ENCODE measurements around the gene OLIG3.

Gene OLIG3

DNA sequence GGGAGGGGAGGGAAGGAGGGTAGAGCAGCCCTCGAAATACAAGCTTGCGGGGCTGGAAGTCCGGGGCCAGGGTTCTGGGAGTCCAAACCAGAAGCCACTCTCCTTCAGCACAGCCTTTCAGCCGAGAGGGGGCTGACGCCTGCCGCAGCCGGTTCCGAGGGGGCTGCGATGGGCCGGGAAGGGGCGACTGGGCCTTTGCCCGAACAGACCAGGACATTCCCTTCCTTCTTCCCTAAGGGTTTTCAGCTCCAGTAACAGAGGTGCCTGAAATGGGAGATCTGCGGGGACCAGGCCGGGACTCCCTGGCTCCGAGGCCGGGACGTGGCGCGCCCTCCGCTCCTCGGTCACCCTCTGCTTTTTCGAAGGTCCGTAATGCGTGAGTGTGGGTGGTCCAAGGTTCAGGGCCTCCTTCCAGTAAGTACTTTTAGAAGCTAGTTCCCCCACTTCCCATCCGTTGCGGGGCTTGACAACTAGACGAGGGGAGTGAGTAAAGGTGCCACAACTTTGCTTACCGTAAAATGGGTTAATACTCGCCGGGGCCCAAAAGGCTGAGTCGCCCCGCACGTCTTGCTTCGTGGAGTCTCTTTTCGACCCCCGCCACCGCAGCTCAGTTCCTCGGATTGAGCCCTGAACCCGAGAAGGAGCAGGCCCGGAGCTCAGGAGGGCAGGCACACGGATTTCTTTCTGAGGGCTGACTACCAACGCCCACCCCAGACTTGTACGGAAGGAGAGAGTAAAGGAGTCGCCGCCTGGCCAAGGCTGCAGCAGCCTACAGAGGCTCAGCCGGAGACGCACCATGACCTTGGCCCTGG, 2.9 kb upstream of the OLIG3 start:
- H3K4me3 ChIP-seq (ENCODE audit: low read depth, low read length), result no peak overlapping the region
- TF ChIP-seq, protein P1, sequence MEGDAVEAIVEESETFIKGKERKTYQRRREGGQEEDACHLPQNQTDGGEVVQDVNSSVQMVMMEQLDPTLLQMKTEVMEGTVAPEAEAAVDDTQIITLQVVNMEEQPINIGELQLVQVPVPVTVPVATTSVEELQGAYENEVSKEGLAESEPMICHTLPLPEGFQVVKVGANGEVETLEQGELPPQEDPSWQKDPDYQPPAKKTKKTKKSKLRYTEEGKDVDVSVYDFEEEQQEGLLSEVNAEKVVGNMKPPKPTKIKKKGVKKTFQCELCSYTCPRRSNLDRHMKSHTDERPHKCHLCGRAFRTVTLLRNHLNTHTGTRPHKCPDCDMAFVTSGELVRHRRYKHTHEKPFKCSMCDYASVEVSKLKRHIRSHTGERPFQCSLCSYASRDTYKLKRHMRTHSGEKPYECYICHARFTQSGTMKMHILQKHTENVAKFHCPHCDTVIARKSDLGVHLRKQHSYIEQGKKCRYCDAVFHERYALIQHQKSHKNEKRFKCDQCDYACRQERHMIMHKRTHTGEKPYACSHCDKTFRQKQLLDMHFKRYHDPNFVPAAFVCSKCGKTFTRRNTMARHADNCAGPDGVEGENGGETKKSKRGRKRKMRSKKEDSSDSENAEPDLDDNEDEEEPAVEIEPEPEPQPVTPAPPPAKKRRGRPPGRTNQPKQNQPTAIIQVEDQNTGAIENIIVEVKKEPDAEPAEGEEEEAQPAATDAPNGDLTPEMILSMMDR (IDR thresholded peaks at IDR 0.05; ENCODE audit: low read depth, low read length, missing control alignments), result no peak
- in situ Hi-C loops (cut with HindIII; ENCODE audit: low sequenced_read_pairs), result no loop called here
- DNase-seq (ENCODE audit: low read depth), result no peak

DNA sequence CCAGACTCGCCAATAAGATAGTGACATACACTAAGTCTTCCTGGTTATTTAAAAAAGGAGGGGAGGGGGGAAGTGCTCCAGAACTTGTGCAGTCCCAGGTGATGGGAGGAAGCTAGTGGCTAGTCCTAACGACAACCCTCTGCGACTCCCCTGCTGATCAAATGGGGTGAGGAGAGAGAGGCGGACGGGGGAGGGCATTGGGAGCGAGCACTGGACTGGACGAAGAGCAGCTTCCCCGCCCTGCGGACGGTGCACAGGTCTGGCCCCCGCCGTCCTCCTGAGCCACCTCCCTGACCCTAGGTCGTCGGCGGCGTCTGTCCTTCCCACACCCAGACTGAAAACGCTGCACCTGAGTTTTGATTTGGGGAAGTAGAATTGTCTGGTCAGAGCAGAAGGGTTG, 2.2 kb upstream of the OLIG3 start:
- DNase-seq (ENCODE audit: low read depth), result no peak
- in situ Hi-C loops (cut with HindIII; ENCODE audit: low sequenced_read_pairs), result no loop called here
- TF ChIP-seq, protein P1 (IDR thresholded peaks at IDR 0.05; ENCODE audit: low read depth, low read length, missing control alignments), result no peak
- H3K4me3 ChIP-seq (ENCODE audit: low read depth, low read length), result no peak overlapping the region

DNA sequence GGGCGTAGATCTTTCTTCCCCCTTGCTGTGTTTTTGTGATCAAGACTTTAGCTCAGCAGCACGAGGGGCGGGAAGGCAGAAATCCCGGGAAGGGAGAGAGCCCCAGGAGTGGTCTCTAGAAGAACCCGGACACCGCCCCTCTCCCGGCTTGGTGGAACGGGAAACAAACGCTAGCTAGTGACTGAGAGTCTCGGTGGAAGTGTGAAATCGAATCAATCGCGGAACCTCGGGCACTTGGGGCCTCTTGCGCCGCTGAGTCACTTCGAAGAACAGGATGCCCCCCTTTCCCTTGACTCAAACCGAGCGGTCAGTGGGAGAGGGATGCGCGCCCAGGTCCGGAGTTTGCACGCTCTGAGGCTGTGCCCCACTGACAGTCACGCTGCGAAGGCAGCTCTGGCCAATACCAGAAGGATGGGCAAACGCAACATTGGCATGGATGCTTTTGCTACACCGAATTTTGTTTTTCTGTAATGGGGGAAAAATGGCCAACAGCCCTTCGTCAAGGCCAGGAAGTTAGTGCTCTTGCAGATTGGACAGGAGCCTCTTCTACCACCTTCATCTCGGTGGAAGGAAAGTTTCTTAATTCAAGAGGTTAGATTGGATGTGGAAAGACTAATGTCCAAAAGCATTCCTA, 1.6 kb upstream of the OLIG3 start:
- in situ Hi-C loops (cut with HindIII; ENCODE audit: low sequenced_read_pairs), result no loop called here
- DNase-seq (ENCODE audit: low read depth), result no peak
- no peak overlapping the region for H3K4me3 ChIP-seq (ENCODE audit: low read depth, low read length)

DNA sequence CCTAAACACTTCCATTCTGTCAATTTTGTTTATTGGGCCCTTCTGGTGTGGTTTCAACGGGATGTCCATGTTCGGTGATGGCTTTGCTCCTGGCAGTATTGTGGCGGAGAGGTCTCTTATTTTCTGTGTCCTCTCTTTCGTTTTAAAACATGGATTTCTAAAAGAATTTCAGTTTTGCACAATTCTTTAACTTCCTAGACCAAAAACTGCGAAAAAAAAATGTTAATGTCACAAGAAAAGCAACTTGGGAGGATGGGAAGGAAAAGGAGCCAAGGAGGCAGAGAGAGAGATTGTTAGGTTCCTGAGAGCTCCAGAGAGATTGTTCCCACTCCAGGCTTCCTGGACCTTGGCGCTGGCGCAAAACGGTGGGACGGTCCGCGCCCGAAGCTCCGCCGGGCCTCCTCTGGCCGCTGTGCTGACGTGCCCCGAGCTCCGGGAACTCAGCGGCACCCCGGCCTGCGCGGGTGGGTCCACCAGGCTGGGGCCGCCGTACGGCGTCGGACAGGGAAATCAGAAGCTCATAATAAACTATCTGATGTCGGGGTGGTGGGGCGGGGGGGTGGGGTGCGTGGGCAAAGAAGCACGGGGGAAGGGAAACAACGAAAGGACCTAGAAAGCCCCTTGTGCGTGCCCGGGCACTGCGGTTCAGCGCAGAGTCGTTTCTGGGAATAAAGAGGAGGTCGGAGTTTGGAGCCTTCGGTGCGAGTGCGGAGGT, 951 bp upstream of the OLIG3 start:
- no peak for DNase-seq (ENCODE audit: low read depth)
- in situ Hi-C loops (cut with HindIII; ENCODE audit: low sequenced_read_pairs), result no loop called here
- no peak overlapping the region for H3K4me3 ChIP-seq (ENCODE audit: low read depth, low read length)
- TF ChIP-seq, protein P1 (IDR thresholded peaks at IDR 0.05; ENCODE audit: low read depth, low read length, missing control alignments), result no peak

More for the DNA sequence above, 1.6 kb upstream of the OLIG3 start:
- TF ChIP-seq, protein P1 (IDR thresholded peaks at IDR 0.05; ENCODE audit: low read depth, low read length, missing control alignments), result no peak

DNA sequence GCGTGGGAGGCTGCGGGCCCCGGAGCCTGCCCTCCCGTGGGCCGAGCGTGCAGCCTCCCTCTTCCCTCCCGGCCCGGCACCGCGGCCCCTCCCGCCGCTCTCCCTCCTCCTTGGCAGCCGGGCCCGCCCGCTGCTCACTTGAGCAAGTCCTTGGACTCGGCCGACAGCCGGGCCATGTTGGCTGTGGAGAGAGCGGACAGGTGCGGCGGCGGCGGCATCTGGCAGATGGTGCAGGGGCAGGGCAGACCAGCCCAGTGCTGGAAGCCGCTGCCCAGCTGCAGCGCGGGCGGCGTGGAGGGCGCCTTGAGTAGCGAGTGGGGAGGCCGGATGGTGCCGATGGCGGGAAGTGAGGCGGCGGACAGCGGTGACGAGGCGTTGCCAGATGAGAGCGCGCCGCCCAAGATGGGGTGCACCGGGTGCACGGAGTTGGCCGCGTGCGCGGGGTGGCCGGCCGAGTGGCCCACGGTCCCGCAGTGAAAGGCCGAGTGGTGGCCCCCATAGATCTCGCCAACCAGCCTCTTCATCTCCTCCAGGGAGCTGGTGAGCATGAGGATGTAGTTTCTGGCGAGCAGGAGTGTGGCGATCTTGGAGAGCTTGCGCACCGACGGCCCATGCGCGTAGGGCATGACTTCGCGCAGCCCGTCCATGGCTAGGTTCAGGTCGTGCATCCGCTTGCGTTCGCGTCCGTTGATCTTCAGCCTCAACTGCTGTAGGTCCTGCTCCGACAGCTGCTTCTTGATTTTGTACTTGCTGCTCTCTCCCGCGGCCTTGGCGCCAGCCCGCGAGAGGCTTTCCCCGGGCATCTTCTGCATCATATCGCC, 766 bp downstream of the OLIG3 start:
- no peak overlapping the region for H3K4me3 ChIP-seq (ENCODE audit: low read depth, low read length)
- in situ Hi-C loops (cut with HindIII; ENCODE audit: low sequenced_read_pairs), result no loop called here
- TF ChIP-seq, protein P1 (IDR thresholded peaks at IDR 0.05; ENCODE audit: low read depth, low read length, missing control alignments), result no peak
- DNase-seq (ENCODE audit: low read depth), result no peak

Data from astrocyte of the cerebellum (primary cell).